Mucosa of descending colon (tissue), 3 donors: ENCODE data around the gene COL23A1. TPM values are rescaled to one million over a fixed set of nuclear protein-coding genes. Genes with fewer than 3 reads are reported as not detected.

Experiments used
- ATAC-seq: fragments of 200-7000 bp; cut with Tn5 transposase; one replicate; pipeline ENCODE4 v1.9.1; 2020; ENCODE audit warnings: mild to moderate bottlenecking, moderate library complexity
- DNase-seq, 3 donors: peaks; one replicate each; pipeline ENCODE4 v3.0.0-alpha.2; 2020
- H3K36me3 ChIP-seq: fragments of 200-600 bp; one replicate; pipeline ENCODE4 v1.8.0; 2021; ENCODE audit warnings: low read depth, mild to moderate bottlenecking
- H3K4me1 ChIP-seq: fragments of 200-600 bp; one replicate; pipeline ENCODE4 v1.8.0; 2021; ENCODE audit warnings: low read depth, mild to moderate bottlenecking
- H3K4me3 ChIP-seq: fragments of 200-600 bp; one replicate; pipeline ENCODE4 v1.8.0; 2021; ENCODE audit warnings: mild to moderate bottlenecking
- H3K9me3 ChIP-seq: fragments of 200-600 bp; one replicate; pipeline ENCODE4 v1.8.0; 2021; ENCODE audit warnings: mild to moderate bottlenecking
- intact Hi-C, 2 donors: fragments of 100-400 bp; cut with DNase I in 1 of 2; cut with micrococcal nuclease in 1 of 2; formaldehyde crosslinking; loops; one replicate each; pipeline versions ENCODE4 v1.11.0 to v1.11.1; 2022; cut with DNase I, micrococcal nuclease
- total RNA-seq, 3 donors: library from RNA; stranded (reverse); fragmentation: NEBNext Ultra II Directional in 2 of 3; extraction: Animal tissue kit (Norgen Biotek cat#: 25700) in 2 of 3; gene quantifications; one replicate each; pipeline versions ENCODE4 v1.2.1 to v1.2.4, GENCODE V29; 2021 to 2023
- TF ChIP-seq, protein P1 (sequence below): fragments of 200-600 bp; IDR thresholded peaks from one replicate; pipeline ENCODE4 v1.8.0; 2022; ENCODE audit warnings: antibody characterized with exemption, mild to moderate bottlenecking
- donor health status: DM: no; HTN: no; CAD: no; lungs with moderate emphysema.
- donor health status: DM: no; HTN: no; CAD: no.
- donor health status: DM: no; HTN: yes; CAD: no.

Gene COL23A1
- total RNA-seq, 3 donors from 2014 or later: 0.17 to 2.7 (median 0.43) TPM

DNA sequence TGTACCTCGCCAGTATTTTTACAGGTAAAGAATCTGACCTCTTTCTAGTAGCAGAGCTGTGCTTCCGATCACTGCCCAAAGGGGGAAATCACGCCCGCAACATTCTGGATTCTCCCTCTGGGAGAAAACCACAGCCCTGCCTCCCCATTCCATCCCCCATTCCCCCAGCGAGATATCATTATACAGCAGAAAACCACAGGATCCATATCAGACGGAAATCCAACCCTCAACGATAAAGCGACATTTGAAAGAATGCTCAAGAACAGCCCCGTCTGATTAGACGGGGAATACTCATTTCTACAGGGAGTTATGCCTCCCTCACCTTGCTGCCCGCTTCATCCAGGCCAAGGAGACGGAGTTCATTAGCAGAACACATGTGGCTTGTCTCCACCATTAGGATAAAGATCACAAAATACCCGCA lies 172.8 kb downstream of the COL23A1 start:
- no peaks in the 10 kb centered on the region for H3K4me1 ChIP-seq
- DNase-seq (no peak), ATAC-seq (no peak)
- H3K36me3 ChIP-seq: no peaks in the 10 kb centered on the region
- intact Hi-C loops: no loop called here
- TF ChIP-seq, protein P1, sequence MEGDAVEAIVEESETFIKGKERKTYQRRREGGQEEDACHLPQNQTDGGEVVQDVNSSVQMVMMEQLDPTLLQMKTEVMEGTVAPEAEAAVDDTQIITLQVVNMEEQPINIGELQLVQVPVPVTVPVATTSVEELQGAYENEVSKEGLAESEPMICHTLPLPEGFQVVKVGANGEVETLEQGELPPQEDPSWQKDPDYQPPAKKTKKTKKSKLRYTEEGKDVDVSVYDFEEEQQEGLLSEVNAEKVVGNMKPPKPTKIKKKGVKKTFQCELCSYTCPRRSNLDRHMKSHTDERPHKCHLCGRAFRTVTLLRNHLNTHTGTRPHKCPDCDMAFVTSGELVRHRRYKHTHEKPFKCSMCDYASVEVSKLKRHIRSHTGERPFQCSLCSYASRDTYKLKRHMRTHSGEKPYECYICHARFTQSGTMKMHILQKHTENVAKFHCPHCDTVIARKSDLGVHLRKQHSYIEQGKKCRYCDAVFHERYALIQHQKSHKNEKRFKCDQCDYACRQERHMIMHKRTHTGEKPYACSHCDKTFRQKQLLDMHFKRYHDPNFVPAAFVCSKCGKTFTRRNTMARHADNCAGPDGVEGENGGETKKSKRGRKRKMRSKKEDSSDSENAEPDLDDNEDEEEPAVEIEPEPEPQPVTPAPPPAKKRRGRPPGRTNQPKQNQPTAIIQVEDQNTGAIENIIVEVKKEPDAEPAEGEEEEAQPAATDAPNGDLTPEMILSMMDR: no peak
- H3K4me3 ChIP-seq: no peak overlapping the region
- H3K9me3 ChIP-seq: no peaks in the 10 kb centered on the region

DNA sequence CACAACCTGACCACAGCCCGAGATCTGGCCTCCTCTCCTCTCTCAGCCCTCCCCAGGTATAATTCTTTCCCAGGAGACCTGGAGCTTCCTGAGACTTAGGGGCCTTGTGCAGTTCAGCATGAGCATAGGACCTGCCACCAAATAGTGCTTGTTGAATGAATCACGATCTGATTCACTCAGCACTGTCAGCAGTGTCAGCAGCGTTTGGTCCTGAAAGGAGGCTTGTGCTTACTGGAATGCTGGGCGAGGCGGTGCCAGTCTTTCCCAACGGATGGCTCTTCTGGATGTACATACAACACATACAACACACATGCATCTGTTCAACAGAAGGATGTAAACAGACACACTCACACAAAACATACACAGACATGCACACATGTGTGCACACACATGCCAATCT lies 173.3 kb downstream of the COL23A1 start:
- H3K9me3 ChIP-seq: no peaks in the 10 kb centered on the region
- ATAC-seq: no peak
- H3K36me3 ChIP-seq: no peaks in the 10 kb centered on the region
- no peak overlapping the region for H3K4me3 ChIP-seq
- no peak for DNase-seq
- TF ChIP-seq, protein P1: no peak
- no peaks in the 10 kb centered on the region for H3K4me1 ChIP-seq
- intact Hi-C loops: no loop called here

DNA sequence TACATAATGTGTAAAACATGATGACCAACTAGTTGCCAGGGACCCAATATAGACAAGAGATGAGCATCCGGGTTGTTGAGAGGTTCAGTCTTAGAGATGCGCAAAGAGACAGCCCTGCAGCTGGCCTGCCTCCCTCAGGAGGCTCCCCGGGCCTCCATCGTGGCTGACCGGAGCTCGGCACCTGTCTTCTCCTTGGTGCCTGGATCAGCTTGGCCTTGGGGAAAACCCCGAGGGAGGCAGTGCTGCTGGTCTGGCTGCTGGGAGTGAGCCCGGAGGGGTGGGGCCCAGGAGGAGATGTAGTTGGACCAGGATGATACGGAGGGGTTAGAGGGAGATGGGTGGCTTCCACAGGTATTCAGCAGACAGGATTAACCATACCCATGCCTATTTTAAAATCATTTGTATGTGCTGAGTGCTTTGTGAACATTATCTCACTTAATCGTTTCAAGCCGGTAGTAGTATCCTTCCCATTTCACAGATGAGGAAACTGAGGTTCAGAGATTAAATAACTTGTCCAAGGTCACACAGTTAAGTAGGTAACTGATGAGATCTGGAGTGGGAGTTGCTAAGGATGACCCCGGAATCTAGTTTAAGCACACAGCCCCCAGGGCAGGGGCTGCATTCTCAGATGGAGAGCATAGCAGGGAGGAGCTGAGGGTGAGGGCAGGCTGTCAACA lies 173.8 kb downstream of the COL23A1 start:
- no peaks in the 10 kb centered on the region for H3K36me3 ChIP-seq
- H3K9me3 ChIP-seq: no peaks in the 10 kb centered on the region
- no peak overlapping the region for H3K4me3 ChIP-seq
- no peak for ATAC-seq
- intact Hi-C loops: no loop called here
- TF ChIP-seq, protein P1: no peak
- DNase-seq: no peak
- H3K4me1 ChIP-seq: no peaks in the 10 kb centered on the region

DNA sequence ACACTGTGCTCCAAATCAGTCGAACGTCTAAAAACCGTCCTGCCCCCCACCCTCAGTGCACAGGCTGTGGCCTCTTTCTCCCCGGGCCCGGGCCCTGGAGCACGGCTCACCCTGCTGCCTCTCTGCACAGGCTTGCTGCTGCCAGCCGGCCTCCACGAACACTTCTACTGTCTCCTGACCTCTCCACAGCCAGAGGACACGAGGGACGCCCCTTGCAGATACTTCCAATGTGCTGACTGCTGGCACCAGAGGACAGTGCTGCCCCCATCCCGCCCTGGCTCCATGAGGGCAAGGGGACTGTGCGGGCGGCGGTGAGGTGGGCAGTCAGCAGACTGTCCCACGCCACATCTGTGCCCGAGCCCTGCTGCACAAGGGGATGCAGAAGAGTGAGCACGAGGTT lies 174.8 kb downstream of the COL23A1 start:
- DNase-seq: no peak
- TF ChIP-seq, protein P1: no peak
- intact Hi-C loops: no loop called here
- Histone ChIP-seq H3K4me1 (no peaks in the 10 kb centered on the region), H3K4me3 (no peak overlapping the region), H3K36me3 (no peaks in the 10 kb centered on the region), H3K9me3 (no peaks in the 10 kb centered on the region)
- ATAC-seq: no peak

DNA sequence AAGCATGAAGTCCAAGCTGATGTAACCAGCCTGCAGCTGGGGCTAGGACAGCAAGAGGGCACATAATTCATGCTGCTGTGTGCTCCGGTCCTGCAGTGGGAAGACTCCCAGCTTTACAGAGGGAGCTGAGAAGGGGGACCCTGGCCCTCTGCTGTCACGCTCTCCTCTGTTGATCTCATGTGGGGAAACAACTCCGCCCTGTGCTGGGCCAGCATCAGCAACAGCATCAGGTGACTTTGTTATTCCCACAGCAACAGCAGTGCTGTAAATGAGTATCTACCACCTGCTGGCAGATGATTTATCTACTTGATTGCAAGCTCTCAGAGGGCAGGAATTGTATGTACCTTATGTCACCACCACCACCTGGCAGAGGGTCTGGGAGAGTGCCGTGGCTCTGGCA lies 176.2 kb downstream of the COL23A1 start:
- intact Hi-C loops: no loop called here
- TF ChIP-seq, protein P1: no peak
- H3K9me3 ChIP-seq: no peaks in the 10 kb centered on the region
- ATAC-seq: no peak
- no peaks in the 10 kb centered on the region for H3K36me3 ChIP-seq
- DNase-seq: no peak
- no peaks in the 10 kb centered on the region for H3K4me1 ChIP-seq
- no peak overlapping the region for H3K4me3 ChIP-seq

DNA sequence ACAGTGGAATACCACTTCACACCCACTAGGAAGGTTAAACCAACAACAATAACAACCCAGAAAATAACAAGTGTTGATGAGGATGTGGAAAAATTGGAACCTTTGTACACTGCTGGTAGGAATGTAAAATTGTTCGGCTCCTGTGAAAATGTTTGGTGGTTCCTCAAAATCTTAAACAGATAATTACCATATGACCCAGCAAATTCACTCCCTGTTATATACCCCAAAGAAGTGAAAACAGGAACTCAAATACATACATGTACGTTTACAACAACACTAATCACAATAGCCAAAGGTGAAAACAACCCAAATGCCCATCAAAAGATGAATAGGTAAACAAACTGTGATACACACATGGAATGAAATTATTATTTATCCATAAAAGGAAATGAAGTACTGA lies 179.1 kb downstream of the COL23A1 start:
- TF ChIP-seq, protein P1: no peak
- ATAC-seq (no peak), DNase-seq (no peak)
- intact Hi-C loops: no loop called here
- no peaks in the 10 kb centered on the region for H3K9me3 ChIP-seq
- H3K4me3 ChIP-seq: no peak overlapping the region
- H3K4me1 ChIP-seq: no peaks in the 10 kb centered on the region
- H3K36me3 ChIP-seq: no peaks in the 10 kb centered on the region
